Measurements from ENCODE around the gene C5orf46. TPM values are rescaled to one million over a fixed set of nuclear protein-coding genes. Genes with fewer than 3 reads are reported as not detected.

The C5orf46 gene
- total RNA-seq, 1 experiment from 2014 or later = not detected

DNA sequence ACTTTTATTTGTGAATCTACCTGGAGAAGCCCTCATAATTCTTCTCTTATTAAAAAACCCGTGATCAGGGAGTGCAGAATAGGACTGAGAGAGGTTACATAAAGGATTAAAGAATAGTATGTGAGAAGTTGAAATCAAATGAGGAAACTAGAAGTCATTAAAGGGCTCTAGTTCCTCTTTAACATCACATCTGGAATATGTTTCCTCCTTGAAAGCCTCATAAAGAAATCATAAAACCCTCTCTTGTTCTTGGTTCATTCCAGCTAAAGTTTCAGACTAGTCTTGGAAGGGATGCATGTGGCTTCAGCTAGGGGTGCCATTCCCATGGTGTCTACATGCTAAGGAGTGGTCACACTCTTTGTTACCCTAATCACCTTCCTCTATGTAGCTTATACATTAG lies 5.7 kb upstream of the C5orf46 start:
- no peak for TF ChIP-seq CTCF (IDR thresholded peaks at IDR 0.05; ENCODE audit: insufficient read depth in 1 of 2, low read depth in 1 of 2, low read length in 1 of 2, severe bottlenecking in 1 of 2, unreplicated experiment in 1 of 2)
- no peak overlapping the region for H3K4me3 ChIP-seq (ENCODE audit: low read depth, low read length)
- Mint-ChIP-seq H3K27me3 (ENCODE audit: insufficient read depth, unreplicated experiment) (no peaks in the 10 kb centered on the region), H3K9me3 (ENCODE audit: unreplicated experiment) (peaks cover 9% of the 10 kb centered on the region), H3K27ac (ENCODE audit: unreplicated experiment) (no peak overlapping the region), H3K36me3 (ENCODE audit: insufficient read depth, unreplicated experiment) (no peaks in the 10 kb centered on the region), H3K4me1 (ENCODE audit: low read depth, unreplicated experiment) (peaks cover 10% of the 10 kb centered on the region), H3K4me3 (ENCODE audit: unreplicated experiment) (no peak overlapping the region)
- no peak for DNase-seq
- H3K4me1 ChIP-seq = peaks cover 7% of the 10 kb centered on the region
- H3K36me3 ChIP-seq (ENCODE audit: control insufficient read depth, insufficient read depth, low read length) = no peaks in the 10 kb centered on the region
- BruUV-seq (replicated peaks) = no TSS peak
- no peaks in the 10 kb centered on the region for H3K9me3 ChIP-seq
- POLR2A ChIA-PET = no interaction called here
- CTCF ChIA-PET = no interaction called here
- intact Hi-C loops (cut with micrococcal nuclease; ENCODE audit: unreplicated experiment) = no loop called here
- H3K27me3 ChIP-seq (replicated peaks; ENCODE audit: control insufficient read depth, insufficient read depth, low read length) = no peaks in the 10 kb centered on the region

- no peak overlapping the region for H3K4me3 Mint-ChIP-seq (ENCODE audit: unreplicated experiment)
- H3K9me3 ChIP-seq = no peaks in the 10 kb centered on the region
- no peak overlapping the region for H3K4me3 ChIP-seq (ENCODE audit: low read depth, low read length)
- no peaks in the 10 kb centered on the region for H3K36me3 Mint-ChIP-seq (ENCODE audit: insufficient read depth, unreplicated experiment)
- H3K27ac Mint-ChIP-seq (ENCODE audit: unreplicated experiment) = no peak overlapping the region
- intact Hi-C loops (cut with micrococcal nuclease; ENCODE audit: unreplicated experiment) = no loop called here
- H3K4me1 ChIP-seq = peaks cover 13% of the 10 kb centered on the region
- no peaks in the 10 kb centered on the region for H3K36me3 ChIP-seq (ENCODE audit: control insufficient read depth, insufficient read depth, low read length)
- no peaks in the 10 kb centered on the region for H3K27me3 Mint-ChIP-seq (ENCODE audit: insufficient read depth, unreplicated experiment)
- no peak for DNase-seq
- no peaks in the 10 kb centered on the region for H3K27me3 ChIP-seq (replicated peaks; ENCODE audit: control insufficient read depth, insufficient read depth, low read length)
- H3K4me1 Mint-ChIP-seq (ENCODE audit: low read depth, unreplicated experiment) = peaks cover 16% of the 10 kb centered on the region
- peaks cover 9% of the 10 kb centered on the region for H3K9me3 Mint-ChIP-seq (ENCODE audit: unreplicated experiment)
- ChIA-PET CTCF (no interaction called here), POLR2A (no interaction called here)
- no peak for TF ChIP-seq CTCF (IDR thresholded peaks at IDR 0.05; ENCODE audit: insufficient read depth in 1 of 2, low read depth in 1 of 2, low read length in 1 of 2, severe bottlenecking in 1 of 2, unreplicated experiment in 1 of 2)
- BruUV-seq (replicated peaks) = no TSS peak
Measured at GRCh38 chr5:147911427-147911826, 5.1 kb upstream of the C5orf46 start.

DNA sequence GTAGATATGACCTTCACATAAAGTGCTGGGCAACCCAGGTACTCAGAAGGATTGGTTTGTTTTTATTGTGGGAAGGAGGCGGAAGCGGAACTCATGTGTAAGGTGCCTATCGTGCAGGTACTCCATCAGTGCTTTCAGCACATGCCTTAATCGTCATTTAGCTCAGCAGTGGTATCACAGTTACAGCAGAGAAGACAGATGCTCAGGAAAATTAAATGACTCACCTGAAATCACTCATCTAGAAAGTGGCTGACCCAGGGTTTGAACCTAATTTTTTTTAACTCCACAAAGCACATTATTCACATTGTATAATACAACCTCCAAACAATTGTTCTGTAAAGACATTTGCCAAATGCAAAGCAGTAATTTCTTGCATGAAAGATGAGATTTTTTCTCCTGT lies 2.2 kb downstream of the C5orf46 start:
- Mint-ChIP-seq H3K4me3 (ENCODE audit: unreplicated experiment) (no peak overlapping the region), H3K9me3 (ENCODE audit: unreplicated experiment) (peaks cover 9% of the 10 kb centered on the region), H3K4me1 (ENCODE audit: low read depth, unreplicated experiment) (peaks cover 13% of the 10 kb centered on the region), H3K36me3 (ENCODE audit: insufficient read depth, unreplicated experiment) (no peaks in the 10 kb centered on the region), H3K27ac (ENCODE audit: unreplicated experiment) (no peak overlapping the region), H3K27me3 (ENCODE audit: insufficient read depth, unreplicated experiment) (no peaks in the 10 kb centered on the region)
- H3K9me3 ChIP-seq = no peaks in the 10 kb centered on the region
- CTCF ChIA-PET = no interaction called here
- no peak overlapping the region for H3K4me3 ChIP-seq (ENCODE audit: low read depth, low read length)
- H3K4me1 ChIP-seq = peaks cover 17% of the 10 kb centered on the region
- no peaks in the 10 kb centered on the region for H3K27me3 ChIP-seq (replicated peaks; ENCODE audit: control insufficient read depth, insufficient read depth, low read length)
- intact Hi-C loops (cut with micrococcal nuclease; ENCODE audit: unreplicated experiment) = no loop called here
- POLR2A ChIA-PET = no interaction called here
- no peak for TF ChIP-seq CTCF (IDR thresholded peaks at IDR 0.05; ENCODE audit: insufficient read depth in 1 of 2, low read depth in 1 of 2, low read length in 1 of 2, severe bottlenecking in 1 of 2, unreplicated experiment in 1 of 2)
- no peaks in the 10 kb centered on the region for H3K36me3 ChIP-seq (ENCODE audit: control insufficient read depth, insufficient read depth, low read length)
- no TSS peak for BruUV-seq (replicated peaks)
- no peak for DNase-seq

All from Caco-2 (cell line).